DMS114 treated with DMSO at 0.1 percent for 48 hours (cell line): Measurements from ENCODE around the gene OR2A42.
"Not testable (repeated sequence)": the region's sequence is repeated elsewhere in the genome, so short reads cannot be mapped to it uniquely, and the experiment has no call there.

Experiments used
- DNase-seq: peaks from one replicate; lab custom pipeline; 2025; ENCODE audit not compliant: unreplicated experiment; lab: John Stamatoyannopoulos, UW

OR2A42 gene

DNA sequence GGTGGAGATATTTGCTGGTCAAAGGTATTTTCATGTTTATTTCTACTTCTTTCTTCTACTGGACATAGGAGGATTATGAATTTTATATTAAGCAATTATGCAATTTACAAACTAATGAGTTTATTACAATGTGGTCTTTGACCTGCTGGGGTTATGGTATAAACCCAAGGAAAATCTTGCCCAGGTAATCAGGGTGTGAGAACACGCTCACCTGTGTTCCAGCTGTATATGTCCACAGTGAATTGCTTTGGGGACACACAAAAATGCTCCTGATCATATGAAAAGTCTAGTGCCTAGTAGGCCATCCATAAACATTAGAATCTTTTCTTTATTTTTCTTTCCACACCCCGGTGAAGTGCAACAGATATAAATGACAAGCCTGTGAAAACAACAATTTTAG is at the start of gene OR2A42:
Gene OR2A42, minus strand, starts transcription at position 241 of the 400 bp plus-strand sequence. CDS start 6,762 bp downstream, outside the sequence.
- not testable (repeated sequence) for DNase-seq

DNA sequence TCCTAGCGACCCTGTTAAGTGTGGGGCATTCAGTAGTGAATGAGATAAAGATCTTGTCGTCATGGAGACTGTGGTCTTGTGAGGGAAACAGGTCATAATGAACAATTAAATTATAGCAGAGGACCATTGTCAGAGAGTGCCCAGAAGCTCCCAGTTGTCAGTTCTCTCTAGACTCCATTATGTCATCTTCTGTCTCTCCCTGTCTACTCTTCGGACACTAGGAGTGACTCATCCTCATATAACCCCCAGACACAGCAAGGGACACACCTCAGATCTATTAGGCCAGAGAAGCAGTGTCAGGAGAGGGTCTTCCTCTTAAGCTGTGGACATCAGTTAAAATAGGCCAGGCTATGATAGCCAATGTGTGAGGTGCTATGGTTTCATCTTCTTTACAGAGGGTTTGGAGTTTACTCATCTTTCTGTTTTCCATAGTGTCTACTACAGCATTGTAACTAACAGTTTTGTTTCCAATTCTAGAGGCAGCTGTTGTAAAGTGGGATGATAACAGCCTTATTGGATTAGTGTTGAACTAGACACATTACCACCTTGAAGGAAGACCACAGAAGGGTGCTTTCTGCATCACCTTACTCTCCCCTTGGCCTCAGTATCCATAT is 47.9 kb upstream of the OR2A42 start:
- DNase-seq, result not testable (repeated sequence)

- not testable (repeated sequence) for DNase-seq
These were observed 44.3 kb upstream of the OR2A42 start for GRCh38 chr7:144283716-144284115.

DNA sequence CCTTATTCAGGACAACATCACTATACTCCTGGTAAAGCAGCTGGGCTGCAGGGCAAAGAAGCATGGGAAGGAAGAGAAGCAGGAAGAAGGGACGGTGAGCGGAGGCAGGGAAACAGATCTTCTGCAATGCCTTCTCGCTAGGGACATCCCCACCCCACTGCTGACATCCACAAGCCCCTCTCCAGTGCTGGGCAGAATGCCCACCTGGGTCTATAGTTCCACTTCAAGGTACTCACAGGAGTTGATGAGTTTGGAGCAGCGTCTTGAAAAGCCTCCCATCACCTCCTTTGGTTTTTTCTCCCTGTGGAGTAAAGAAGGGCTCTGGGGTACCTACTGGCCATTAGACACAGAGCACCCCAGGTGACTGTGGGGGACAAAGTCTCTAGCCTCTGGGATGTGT is 43.1 kb upstream of the OR2A42 start:
- not testable (repeated sequence) for DNase-seq

- DNase-seq, result not testable (repeated sequence)
These were observed 42.6 kb upstream of the OR2A42 start for GRCh38 chr7:144281981-144282380.

- DNase-seq, result not testable (repeated sequence)
These were observed 40.6 kb upstream of the OR2A42 start for GRCh38 chr7:144280010-144280409.

- DNase-seq, result not testable (repeated sequence)
These were observed 35.9 kb upstream of the OR2A42 start for GRCh38 chr7:144275281-144275680.

- DNase-seq, result not testable (repeated sequence)
These were observed 29.8 kb upstream of the OR2A42 start, which contains the start of gene CTAGE8 for GRCh38 chr7:144269188-144269587. Gene CTAGE8 (minus strand): TSS chr7:144269288. CDS start chr7:144269250, 38 bp downstream.

DNA sequence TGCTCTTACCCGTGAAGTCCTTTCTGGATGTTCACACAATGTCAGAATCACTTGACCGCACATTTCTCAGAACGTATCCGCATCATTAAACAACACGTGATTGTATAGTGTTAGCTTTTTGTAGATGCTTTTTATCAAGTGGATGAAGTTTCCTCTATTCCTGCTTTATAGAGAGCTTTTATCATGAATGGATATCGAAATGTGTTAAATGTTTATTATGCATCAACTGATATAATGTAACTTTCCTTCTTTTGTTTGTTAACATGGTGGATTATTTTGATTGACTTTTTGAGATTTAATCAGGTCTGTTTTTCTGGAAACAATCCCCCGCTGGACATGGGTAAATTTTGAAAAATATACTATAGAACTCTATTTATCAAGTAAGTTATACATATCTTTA is 25.3 kb upstream of the OR2A42 start, which contains the start of gene OR2A7:
Gene OR2A7, minus strand, starts transcription at position 101 of the 400 bp plus-strand sequence. CDS start 5,164 bp downstream, outside the sequence.
- DNase-seq, result not testable (repeated sequence)

DNA sequence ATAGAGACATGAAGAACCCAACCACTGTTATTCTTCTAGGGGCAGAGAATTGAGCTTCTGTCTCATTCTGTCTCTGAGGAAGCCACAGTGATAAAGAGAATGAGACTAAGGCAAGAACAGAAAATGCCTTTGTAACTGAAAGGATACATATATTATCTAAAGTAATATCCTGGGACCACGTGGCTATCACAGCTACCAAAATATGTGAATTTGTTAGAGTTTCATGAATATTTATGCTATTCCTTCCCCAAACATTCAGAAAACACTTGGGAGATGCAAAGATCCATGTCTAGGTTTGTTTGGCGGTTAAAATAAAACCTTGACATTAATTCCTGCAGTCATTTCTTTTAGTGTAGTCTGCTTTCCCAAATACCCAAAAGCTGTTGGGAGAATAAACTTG is 22.7 kb upstream of the OR2A42 start:
- not testable (repeated sequence) for DNase-seq

- DNase-seq, result not testable (repeated sequence)
These were observed 19.7 kb upstream of the OR2A42 start for GRCh38 chr7:144259067-144259466.

- no peak for DNase-seq
These were observed 16.7 kb upstream of the OR2A42 start for GRCh38 chr7:144256112-144256511.

DNA sequence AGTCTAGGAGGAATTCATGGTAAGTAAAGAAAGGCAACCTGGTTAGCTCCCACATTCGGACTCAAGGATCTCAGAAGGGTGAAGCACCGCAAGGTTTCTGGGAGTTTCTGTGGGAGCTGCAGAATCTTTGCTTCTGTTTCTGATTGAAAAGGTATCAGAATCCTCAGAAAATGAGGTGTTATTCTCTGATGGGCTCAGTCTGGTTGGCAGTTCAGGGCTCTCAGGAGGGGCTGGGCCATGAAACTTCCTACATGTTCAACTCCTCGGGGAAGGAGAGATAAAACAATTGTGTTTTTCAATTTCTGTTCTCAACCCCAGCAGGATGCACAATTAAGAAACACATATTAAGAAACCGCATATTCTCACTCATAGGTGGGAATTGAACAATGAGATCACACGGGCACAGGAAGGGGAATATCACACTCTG is 16.1 kb upstream of the OR2A42 start:
- no peak for DNase-seq

GRCh38 chr7:144252307-144252706 is 12.9 kb upstream of the OR2A42 start:
- DNase-seq, result not testable (repeated sequence)

DNA sequence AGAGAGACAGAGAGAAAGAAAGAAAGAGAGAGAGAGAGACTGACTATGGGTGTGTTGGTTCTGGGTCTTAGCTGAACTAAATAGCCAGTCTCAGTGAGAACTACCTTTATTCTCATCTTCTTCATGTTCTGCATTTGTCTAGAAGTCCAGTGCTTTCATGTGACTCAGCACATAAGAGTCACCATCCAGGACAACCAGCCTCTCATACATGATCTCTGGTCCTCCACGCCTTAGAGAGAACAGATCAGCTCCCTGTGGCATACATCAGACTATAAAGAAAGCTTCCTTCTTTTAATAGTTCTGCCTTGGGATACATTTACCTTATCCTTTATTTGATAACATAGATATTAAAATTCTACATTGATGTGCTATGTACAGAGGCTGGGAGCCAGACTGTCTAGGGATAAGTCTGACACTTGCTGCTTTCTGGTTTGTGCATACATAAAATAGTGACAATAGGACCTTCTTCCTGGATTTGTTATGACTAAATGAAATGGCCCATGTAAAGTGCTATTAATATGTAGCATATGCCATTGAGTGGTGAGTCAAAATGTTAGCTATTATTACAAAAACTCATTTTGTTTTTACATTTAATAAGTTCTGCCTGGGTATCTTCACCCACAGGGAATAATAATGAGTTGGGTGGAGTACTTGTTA is 8.4 kb upstream of the OR2A42 start:
- not testable (repeated sequence) for DNase-seq

- DNase-seq, result not testable (repeated sequence)
These were observed 7.6 kb upstream of the OR2A42 start for GRCh38 chr7:144246967-144247366.

- DNase-seq, result not testable (repeated sequence)
These were observed 6.0 kb upstream of the OR2A42 start for GRCh38 chr7:144245372-144245771.

GRCh38 chr7:144238530-144239082 is 799 bp downstream of the OR2A42 start:
- DNase-seq, result not testable (repeated sequence)

- not testable (repeated sequence) for DNase-seq
These were observed 6.4 kb downstream of the OR2A42 start for GRCh38 chr7:144233039-144233438.

GRCh38 chr7:144231027-144231426 is 8.4 kb downstream of the OR2A42 start:
- not testable (repeated sequence) for DNase-seq

- DNase-seq, result not testable (repeated sequence)
These were observed 10.6 kb downstream of the OR2A42 start for GRCh38 chr7:144228810-144229209.

- not testable (repeated sequence) for DNase-seq
These were observed 12.5 kb downstream of the OR2A42 start for GRCh38 chr7:144226866-144227265.
